Lung (tissue), 12 donors: ENCODE measurements around the gene WDR90. TPM values are rescaled to one million over a fixed set of nuclear protein-coding genes. Genes with fewer than 3 reads are reported as not detected.

Source experiments
- ATAC-seq: fragments of 200-7000 bp; cut with Tn5 transposase; one replicate; pipeline ENCODE4 v1.9.1; 2020; ENCODE audit warnings: moderate number of reproducible peaks; ENCODE audit not compliant: insufficient read depth, low FRiP score
- DNase-seq, 3 donors: peaks; one replicate each; pipeline ENCODE4 v3.0.0-alpha.2; 2013 to 2017
- H3K27ac ChIP-seq, 2 donors: one replicate each; pipeline ENCODE4 v1.5.1; 2013; ENCODE audit warnings: mild to moderate bottlenecking in 2 of 2, moderate library complexity in 2 of 2, control low read depth in 1 of 2, inconsistent platforms in 1 of 2, low read depth in 1 of 2, low read length in 1 of 2
- H3K27me3 ChIP-seq, 3 donors: one replicate each; pipeline ENCODE4 v1.5.1; 2013; ENCODE audit warnings: low read length in 2 of 3; ENCODE audit not compliant: control insufficient read depth in 3 of 3, insufficient read depth in 3 of 3
- H3K36me3 ChIP-seq, 4 donors: one replicate each; pipeline ENCODE4 v1.5.1; 2013; ENCODE audit warnings: low read length in 4 of 4, mild to moderate bottlenecking in 1 of 4, moderate library complexity in 1 of 4; ENCODE audit not compliant: control insufficient read depth in 4 of 4, insufficient read depth in 4 of 4
- H3K4me1 ChIP-seq, 5 donors: one replicate each; pipeline ENCODE4 v1.5.1; 2013; ENCODE audit warnings: low read length in 5 of 5, mild to moderate bottlenecking in 2 of 5, moderate library complexity in 1 of 5; ENCODE audit not compliant: control insufficient read depth in 5 of 5, insufficient read depth in 5 of 5
- H3K4me3 ChIP-seq: one replicate; pipeline ENCODE4 v1.5.1; 2013; ENCODE audit warnings: mild to moderate bottlenecking, control low read depth, moderate library complexity
- H3K9ac ChIP-seq, 2 donors: one replicate each; pipeline ENCODE4 v1.5.1; 2013; ENCODE audit warnings: low read length in 2 of 2, control low read depth in 1 of 2; ENCODE audit not compliant: insufficient read depth in 1 of 2
- H3K9me3 ChIP-seq, 4 donors: one replicate each; pipeline ENCODE4 v1.5.1; 2013; ENCODE audit warnings: low read length in 3 of 4, mild to moderate bottlenecking in 1 of 4, moderate library complexity in 1 of 4; ENCODE audit not compliant: control insufficient read depth in 4 of 4, insufficient read depth in 3 of 4
- WGBS, 2 donors: extraction: QIAGEN DNeasy Blood & Tissue Kit; methylation state at CpG; one replicate each; pipeline ENCODE4 v1.1.7; 2013; 5-methylcytosine and 5-hydroxymethylcytosine counted together
- polyA plus RNA-seq, 2 donors: library from polyadenylated mRNA; stranded (reverse); fragments of 200-250 nt; gene quantifications; one replicate each; pipeline ENCODE4 v1.2.1, GENCODE V29; 2013
- total RNA-seq, 2 donors: library from RNA; depleted of rRNA in 1 of 2; stranded (reverse); fragments of >200 nt in 1 of 2; gene quantifications; one replicate each; pipeline ENCODE4 v1.2.1, GENCODE V29; 2014 to 2021
- TF ChIP-seq, protein P1 (sequence below): IDR thresholded peaks from 2 replicates; pipeline ENCODE4 v1.5.1; 2012; ENCODE audit warnings: mild to moderate bottlenecking; ENCODE audit errors: control extremely low read depth, extremely low read depth
- donor health status: control.
- donor health status: control.
- donor health status: Bipolar disorder and iron deficiency.
- donor health status: healthy.
- donor health status: DM: yes; HTN: yes; CAD: no.

Gene WDR90
- total and polyA plus RNA-seq, 4 donors = 18.6 to 74.2 (median 27.9) TPM

DNA sequence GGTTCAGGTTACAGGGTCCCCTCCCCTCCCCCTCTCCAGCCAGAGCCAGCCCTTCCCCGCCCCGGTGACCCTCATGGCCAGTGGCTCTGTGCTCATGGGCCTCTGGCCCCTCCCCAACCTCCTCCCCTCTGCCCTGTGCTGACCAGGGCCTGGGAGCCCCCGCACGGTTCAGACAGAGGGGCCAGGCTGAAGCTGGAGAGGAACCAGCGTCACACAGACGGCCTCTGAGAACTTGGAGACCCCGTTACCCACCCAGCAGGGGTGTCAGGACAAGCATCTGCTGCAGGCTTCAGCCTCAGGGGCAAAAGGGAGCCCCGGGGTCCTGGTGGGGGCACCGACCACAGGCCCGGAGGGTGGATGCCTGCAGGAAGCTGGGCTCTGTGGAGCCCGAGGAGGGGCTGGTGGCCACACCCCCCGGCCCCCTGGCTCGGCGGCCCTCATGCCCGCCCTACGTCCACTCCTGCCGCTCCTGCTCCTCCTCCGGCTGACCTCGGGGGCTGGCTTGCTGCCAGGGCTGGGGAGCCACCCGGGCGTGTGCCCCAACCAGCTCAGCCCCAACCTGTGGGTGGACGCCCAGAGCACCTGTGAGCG, 18.3 kb upstream of the WDR90 start, which contains the start of gene WFIKKN1:
Gene WFIKKN1 (plus strand): TSS at position 171 of the 591 bp plus-strand sequence. CDS start 269 bp downstream, at position 440.
- TF ChIP-seq, protein P1, sequence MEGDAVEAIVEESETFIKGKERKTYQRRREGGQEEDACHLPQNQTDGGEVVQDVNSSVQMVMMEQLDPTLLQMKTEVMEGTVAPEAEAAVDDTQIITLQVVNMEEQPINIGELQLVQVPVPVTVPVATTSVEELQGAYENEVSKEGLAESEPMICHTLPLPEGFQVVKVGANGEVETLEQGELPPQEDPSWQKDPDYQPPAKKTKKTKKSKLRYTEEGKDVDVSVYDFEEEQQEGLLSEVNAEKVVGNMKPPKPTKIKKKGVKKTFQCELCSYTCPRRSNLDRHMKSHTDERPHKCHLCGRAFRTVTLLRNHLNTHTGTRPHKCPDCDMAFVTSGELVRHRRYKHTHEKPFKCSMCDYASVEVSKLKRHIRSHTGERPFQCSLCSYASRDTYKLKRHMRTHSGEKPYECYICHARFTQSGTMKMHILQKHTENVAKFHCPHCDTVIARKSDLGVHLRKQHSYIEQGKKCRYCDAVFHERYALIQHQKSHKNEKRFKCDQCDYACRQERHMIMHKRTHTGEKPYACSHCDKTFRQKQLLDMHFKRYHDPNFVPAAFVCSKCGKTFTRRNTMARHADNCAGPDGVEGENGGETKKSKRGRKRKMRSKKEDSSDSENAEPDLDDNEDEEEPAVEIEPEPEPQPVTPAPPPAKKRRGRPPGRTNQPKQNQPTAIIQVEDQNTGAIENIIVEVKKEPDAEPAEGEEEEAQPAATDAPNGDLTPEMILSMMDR = no peak
- 6 to 7% methylated on average over 16 to 23 of the region's 23 CpGs for WGBS, 2 donors
- ATAC-seq (no peak), DNase-seq (peak in 2 of 3 donors; percentile 32 to 54)
- no peak within 1 kb of the TSS for H3K9ac ChIP-seq
- H3K4me3 ChIP-seq = no peak within 1 kb of the TSS
- peaks cover 0 to 46% (median 3%) of the 10 kb centered on the region in 4 donors for H3K36me3 ChIP-seq
- no peaks in the 10 kb centered on the region for H3K27me3 ChIP-seq
- peak within 1 kb of the TSS in 1 of 2 donors; percentile 21 for H3K27ac ChIP-seq
- peaks cover 0 to 31% (median 14%) of the 10 kb centered on the region in 5 donors for H3K4me1 ChIP-seq
- H3K9me3 ChIP-seq = no peaks in the 10 kb centered on the region

DNA sequence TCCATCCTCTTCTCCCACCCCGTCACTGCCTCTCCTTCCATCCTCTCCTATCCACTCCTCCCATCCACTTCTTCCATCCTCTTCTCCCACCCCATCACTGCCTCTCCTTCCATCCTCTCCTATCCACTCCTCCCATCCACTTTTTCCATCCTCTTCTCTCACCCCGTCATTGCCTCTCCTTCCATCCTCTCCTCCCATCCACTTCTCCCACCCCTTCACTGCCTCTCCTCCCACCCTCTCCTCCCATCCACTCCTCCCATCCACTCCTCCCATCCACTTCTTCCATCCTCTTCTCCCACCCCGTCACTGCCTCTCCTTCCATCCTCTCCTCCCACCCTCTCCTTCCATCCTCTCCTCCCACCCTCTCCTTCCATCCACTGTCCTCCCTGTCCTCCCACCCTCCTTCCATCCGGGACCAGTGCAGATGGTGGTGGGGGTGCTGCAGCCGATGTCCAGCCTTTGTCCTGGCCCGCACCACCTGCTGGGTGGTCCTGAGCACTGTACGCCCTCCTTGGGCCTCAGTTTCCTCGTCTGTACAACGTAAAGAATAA, 17.3 kb upstream of the WDR90 start:
- Histone ChIP-seq H3K27ac (no peak overlapping the region), H3K9ac (no peak overlapping the region), H3K4me1 (peaks cover 0 to 34% (median 14%) of the 10 kb centered on the region in 5 donors), H3K9me3 (no peaks in the 10 kb centered on the region), H3K36me3 (peaks cover 0 to 41% (median 2%) of the 10 kb centered on the region in 4 donors), H3K27me3 (no peaks in the 10 kb centered on the region), H3K4me3 (no peak overlapping the region)
- DNase-seq (no peak), ATAC-seq (no peak)
- WGBS, 2 donors = 64 to 83% methylated on average over 9 of the region's 9 CpGs
- TF ChIP-seq, protein P1 = no peak

DNA sequence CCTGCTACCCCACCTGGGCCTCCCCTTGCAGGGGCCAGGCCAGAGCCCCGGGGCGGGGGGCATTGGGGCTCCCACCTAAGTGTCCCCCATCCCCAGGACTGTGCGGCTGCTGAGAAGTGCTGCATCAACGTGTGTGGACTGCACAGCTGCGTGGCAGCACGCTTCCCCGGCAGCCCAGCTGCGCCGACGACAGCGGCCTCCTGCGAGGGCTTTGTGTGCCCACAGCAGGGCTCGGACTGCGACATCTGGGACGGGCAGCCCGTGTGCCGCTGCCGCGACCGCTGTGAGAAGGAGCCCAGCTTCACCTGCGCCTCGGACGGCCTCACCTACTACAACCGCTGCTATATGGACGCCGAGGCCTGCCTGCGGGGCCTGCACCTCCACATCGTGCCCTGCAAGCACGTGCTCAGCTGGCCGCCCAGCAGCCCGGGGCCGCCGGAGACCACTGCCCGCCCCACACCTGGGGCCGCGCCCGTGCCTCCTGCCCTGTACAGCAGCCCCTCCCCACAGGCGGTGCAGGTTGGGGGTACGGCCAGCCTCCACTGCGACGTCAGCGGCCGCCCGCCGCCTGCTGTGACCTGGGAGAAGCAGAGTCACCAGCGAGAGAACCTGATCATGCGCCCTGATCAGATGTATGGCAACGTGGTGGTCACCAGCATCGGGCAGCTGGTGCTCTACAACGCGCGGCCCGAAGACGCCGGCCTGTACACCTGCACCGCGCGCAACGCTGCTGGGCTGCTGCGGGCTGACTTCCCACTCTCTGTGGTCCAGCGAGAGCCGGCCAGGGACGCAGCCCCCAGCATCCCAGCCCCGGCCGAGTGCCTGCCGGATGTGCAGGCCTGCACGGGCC, 16.5 kb upstream of the WDR90 start:
- no peak for ATAC-seq

More for the DNA sequence above, 16.5 kb upstream of the WDR90 start:
- H3K9me3 ChIP-seq = no peaks in the 10 kb centered on the region
- H3K9ac ChIP-seq = no peak overlapping the region
- TF ChIP-seq, protein P1 = no peak
- H3K4me1 ChIP-seq = peaks cover 0 to 40% (median 19%) of the 10 kb centered on the region in 5 donors
- H3K4me3 ChIP-seq = no peak overlapping the region
- no peaks in the 10 kb centered on the region for H3K27me3 ChIP-seq
- 95 to 96% methylated on average over 67 of the region's 67 CpGs for WGBS, 2 donors
- H3K27ac ChIP-seq = no peak overlapping the region
- H3K36me3 ChIP-seq = peaks cover 0 to 32% (median 0%) of the 10 kb centered on the region in 4 donors
- no peak for DNase-seq
